ENCODE data around the gene LRRK2. TPM values are rescaled to one million over a fixed set of nuclear protein-coding genes. Genes with fewer than 3 reads are reported as not detected.
A peak's percentile ranks its signal among the peaks of the same experiment; 100 is the strongest.

The LRRK2 gene
- total RNA-seq (5.1 TPM), polyA plus RNA-seq (10.4 TPM)
- long read RNA-seq, donor 1, result 0 reads
- long read RNA-seq, donor 2, result 0 reads
- long read RNA-seq, donor 3, result 0 reads
- long read RNA-seq, donor 4, result 0 reads
- long read RNA-seq, donor 5, result 0 reads
- long read RNA-seq, donor 6, result 0 reads
- long read RNA-seq, donor 7, full-length matches to known transcripts, result 1 of 1 reads
- long read RNA-seq, donor 7, partial matches to known transcripts, result 0 of 1 reads
- long read RNA-seq, donor 7, other reads (novel, unspliced or antisense), result 0 of 1 reads
- long read RNA-seq, donor 8, result 0 reads
- long read RNA-seq, donor 9, result 0 reads
- long read RNA-seq, donor 10, result 0 reads

DNA sequence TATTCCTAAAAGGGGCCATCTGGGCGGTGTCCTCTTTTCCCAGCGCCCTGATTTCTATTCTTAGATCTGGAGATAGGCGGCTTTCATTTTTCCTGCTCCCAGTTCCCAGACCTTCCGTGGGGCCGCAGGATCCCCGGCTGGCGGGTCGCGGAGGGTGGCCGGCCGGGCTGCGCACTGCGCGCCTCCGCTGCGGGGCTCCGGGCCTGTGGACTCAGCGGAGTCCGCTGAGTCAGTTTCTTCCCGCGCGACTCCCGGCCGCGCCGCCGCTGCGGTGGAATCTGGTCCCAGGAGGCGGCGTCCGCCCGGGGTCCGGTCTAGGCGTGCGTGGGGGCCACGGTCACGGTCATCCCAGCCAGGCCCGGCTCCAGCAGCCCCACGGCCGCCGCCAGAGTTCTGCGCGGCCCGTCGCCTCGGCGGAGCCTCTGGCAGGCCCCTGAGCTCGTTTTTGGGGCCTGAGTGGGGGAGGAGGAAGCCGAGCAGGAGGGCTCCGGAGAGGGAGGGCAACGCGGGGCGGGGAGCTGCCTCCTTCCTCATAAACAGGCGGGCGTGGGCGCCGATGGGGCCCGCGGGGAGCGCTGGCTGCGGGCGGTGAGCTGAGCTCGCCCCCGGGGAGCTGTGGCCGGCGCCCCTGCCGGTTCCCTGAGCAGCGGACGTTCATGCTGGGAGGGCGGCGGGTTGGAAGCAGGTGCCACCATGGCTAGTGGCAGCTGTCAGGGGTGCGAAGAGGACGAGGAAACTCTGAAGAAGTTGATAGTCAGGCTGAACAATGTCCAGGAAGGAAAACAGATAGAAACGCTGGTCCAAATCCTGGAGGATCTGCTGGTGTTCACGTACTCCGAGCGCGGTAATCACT lies at the start of gene LRRK2:
Gene LRRK2 (plus strand): TSS at position 559 of the 853 bp plus-strand sequence. CDS start 135 bp downstream, at position 694.
- WGBS, result 2% methylated on average over 78 of the region's 78 CpGs
- peak in 4 of 9 donors; percentile 7 to 49 (median 18) for DNase-seq (ENCODE audit: low read depth in 6 of 9, low spot score in 9 of 9)

DNA sequence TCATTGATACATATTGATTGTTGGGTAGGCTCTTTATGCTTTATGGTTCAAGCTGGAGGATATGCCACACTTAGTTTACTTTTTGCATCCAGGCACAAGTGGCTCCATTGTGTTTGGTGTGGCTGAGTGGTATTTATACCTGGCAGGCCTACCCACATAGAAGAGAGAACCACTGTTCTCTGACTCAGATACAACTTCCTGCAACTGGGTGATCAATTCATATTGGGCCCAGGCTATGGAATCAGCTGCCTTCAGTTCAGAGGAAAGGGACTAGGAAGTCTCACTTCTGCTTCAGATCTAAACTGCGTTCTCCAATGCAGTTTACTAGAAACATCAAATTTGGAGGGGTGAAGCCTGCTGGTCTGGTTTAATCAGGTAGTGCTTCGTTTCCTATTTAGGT lies 49.8 kb upstream of the LRRK2 start:
- no peaks in the 10 kb centered on the region for H3K36me3 ChIP-seq (ENCODE audit: control insufficient read depth in 2 of 2, insufficient read depth in 2 of 2, low read length in 1 of 2)
- no peaks in the 10 kb centered on the region for H3K27me3 ChIP-seq (ENCODE audit: control insufficient read depth in 2 of 2, insufficient read depth in 1 of 2, low read length in 1 of 2)
- WGBS, result 94% methylated on average over 2 of the region's 2 CpGs
- H3K4me3 ChIP-seq (ENCODE audit: low read length in 2 of 2), result no peak overlapping the region
- H3K27ac ChIP-seq (ENCODE audit: low read depth in 1 of 2, low read length in 1 of 2), result no peak overlapping the region
- no peaks in the 10 kb centered on the region for H3K9me3 ChIP-seq (ENCODE audit: control insufficient read depth in 2 of 2, insufficient read depth in 1 of 2, low read length in 1 of 2)
- H3K4me1 ChIP-seq (ENCODE audit: control insufficient read depth in 2 of 2, insufficient read depth in 2 of 2, low read length in 2 of 2), result no peaks in the 10 kb centered on the region
- no peak for DNase-seq (ENCODE audit: low read depth in 6 of 9, low spot score in 9 of 9)

More for the DNA sequence above, at the start of gene LRRK2:
- Histone ChIP-seq H3K27me3 (ENCODE audit: control insufficient read depth in 2 of 2, insufficient read depth in 1 of 2, low read length in 1 of 2) (peaks cover 3 to 26% of the 10 kb centered on the region in 2 donors), H3K36me3 (ENCODE audit: control insufficient read depth in 2 of 2, insufficient read depth in 2 of 2, low read length in 1 of 2) (no peaks in the 10 kb centered on the region), H3K27ac (ENCODE audit: low read depth in 1 of 2, low read length in 1 of 2) (peak within 1 kb of the TSS; percentile 46 to 88), H3K9me3 (ENCODE audit: control insufficient read depth in 2 of 2, insufficient read depth in 1 of 2, low read length in 1 of 2) (no peaks in the 10 kb centered on the region), H3K4me1 (ENCODE audit: control insufficient read depth in 2 of 2, insufficient read depth in 2 of 2, low read length in 2 of 2) (no peaks in the 10 kb centered on the region), H3K4me3 (ENCODE audit: low read length in 2 of 2) (peak within 1 kb of the TSS; percentile 27 to 51)

DNA sequence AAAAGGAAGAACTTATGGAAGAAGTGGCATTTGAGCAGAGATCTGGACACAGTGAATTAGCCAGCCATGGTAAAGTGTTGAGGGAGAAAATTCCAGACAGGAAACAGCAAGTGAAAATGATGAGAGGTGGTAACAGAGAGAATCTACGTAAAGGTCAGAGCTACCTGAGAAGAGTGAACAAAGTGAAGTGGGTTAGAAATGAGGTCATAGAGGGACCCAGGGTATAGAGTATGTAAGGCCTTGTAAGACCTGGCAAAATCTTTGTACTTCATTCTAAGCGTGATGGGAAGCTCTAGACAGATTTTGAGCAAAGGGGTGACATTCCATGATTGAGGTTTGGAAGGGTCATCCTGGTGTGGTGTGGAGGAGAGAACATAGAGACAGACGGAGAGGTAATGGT lies 49.3 kb upstream of the LRRK2 start:
- Histone ChIP-seq H3K36me3 (ENCODE audit: control insufficient read depth in 2 of 2, insufficient read depth in 2 of 2, low read length in 1 of 2) (no peaks in the 10 kb centered on the region), H3K27me3 (ENCODE audit: control insufficient read depth in 2 of 2, insufficient read depth in 1 of 2, low read length in 1 of 2) (no peaks in the 10 kb centered on the region), H3K4me3 (ENCODE audit: low read length in 2 of 2) (no peak overlapping the region), H3K4me1 (ENCODE audit: control insufficient read depth in 2 of 2, insufficient read depth in 2 of 2, low read length in 2 of 2) (no peaks in the 10 kb centered on the region), H3K9me3 (ENCODE audit: control insufficient read depth in 2 of 2, insufficient read depth in 1 of 2, low read length in 1 of 2) (no peaks in the 10 kb centered on the region), H3K27ac (ENCODE audit: low read depth in 1 of 2, low read length in 1 of 2) (no peak overlapping the region)
- no peak for DNase-seq (ENCODE audit: low read depth in 6 of 9, low spot score in 9 of 9)
- 96% methylated on average over 3 of the region's 3 CpGs for WGBS

DNA sequence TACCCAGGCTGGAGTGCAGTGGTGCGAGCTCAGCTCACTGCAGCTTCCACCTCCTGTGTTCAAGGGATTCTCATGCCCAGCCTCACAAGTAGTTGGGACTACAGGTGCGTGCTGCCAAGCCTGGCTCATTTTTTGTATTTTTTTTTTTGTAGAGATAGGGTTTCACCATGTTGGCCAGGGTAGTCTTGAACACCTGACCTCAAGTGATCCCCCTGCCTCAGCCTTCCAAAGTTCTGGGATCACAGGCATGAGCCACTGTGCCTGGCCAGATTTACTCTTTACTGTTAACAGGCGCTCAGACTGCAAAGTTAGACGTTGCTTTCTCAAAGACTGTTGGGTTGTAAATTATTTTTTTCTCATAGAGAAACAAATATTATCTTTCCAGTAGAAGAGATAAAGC lies 46.1 kb upstream of the LRRK2 start:
- no peak overlapping the region for H3K4me3 ChIP-seq (ENCODE audit: low read length in 2 of 2)
- no peaks in the 10 kb centered on the region for H3K27me3 ChIP-seq (ENCODE audit: control insufficient read depth in 2 of 2, insufficient read depth in 1 of 2, low read length in 1 of 2)
- H3K36me3 ChIP-seq (ENCODE audit: control insufficient read depth in 2 of 2, insufficient read depth in 2 of 2, low read length in 1 of 2), result no peaks in the 10 kb centered on the region
- no peak overlapping the region for H3K27ac ChIP-seq (ENCODE audit: low read depth in 1 of 2, low read length in 1 of 2)
- 95% methylated on average over 4 of the region's 4 CpGs for WGBS
- no peaks in the 10 kb centered on the region for H3K9me3 ChIP-seq (ENCODE audit: control insufficient read depth in 2 of 2, insufficient read depth in 1 of 2, low read length in 1 of 2)
- no peak for DNase-seq (ENCODE audit: low read depth in 6 of 9, low spot score in 9 of 9)
- H3K4me1 ChIP-seq (ENCODE audit: control insufficient read depth in 2 of 2, insufficient read depth in 2 of 2, low read length in 2 of 2), result no peaks in the 10 kb centered on the region

DNA sequence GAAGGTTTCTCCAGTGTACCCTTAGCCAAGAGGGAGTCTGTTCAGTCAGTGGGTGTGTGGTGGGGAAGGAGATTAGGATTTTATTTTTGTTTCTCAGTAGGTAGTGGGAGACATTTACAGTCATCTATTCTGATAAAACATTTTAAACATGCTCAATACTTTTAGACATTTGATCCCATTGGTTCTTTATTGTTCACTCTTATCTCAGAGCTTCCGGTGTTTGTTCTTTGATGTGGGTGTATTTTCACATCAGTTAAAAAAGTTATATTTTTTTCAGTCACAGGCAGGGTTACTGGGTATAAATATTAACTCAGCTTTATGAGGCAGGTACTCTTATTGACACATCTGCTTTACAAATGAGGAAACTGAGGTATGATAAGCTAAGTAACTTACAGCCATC lies 43.3 kb upstream of the LRRK2 start:
- WGBS, result 23% methylated on average over 1 of the region's 1 CpG

DNA sequence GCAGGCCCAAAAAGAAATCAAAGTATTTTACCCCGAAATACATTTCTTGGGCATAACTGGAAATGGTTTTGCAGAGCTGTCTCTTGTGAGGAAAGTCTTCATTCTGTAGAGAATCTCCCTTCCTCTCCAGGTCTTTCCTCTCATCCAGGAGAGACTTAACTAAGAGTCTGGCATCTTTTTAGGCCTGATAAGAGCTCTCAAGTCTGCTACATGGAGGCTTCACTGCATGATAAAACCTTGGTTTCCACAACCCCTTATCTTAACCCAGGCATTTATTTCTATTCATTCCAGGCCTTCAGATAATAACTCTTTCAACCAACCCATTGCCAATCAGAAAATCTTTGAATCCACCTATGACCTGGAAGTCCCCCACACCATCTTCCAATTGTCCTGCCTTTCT lies 41.1 kb upstream of the LRRK2 start:
- Histone ChIP-seq H3K4me3 (ENCODE audit: low read length in 2 of 2) (no peak overlapping the region), H3K27ac (ENCODE audit: low read depth in 1 of 2, low read length in 1 of 2) (no peak overlapping the region), H3K9me3 (ENCODE audit: control insufficient read depth in 2 of 2, insufficient read depth in 1 of 2, low read length in 1 of 2) (no peaks in the 10 kb centered on the region), H3K4me1 (ENCODE audit: control insufficient read depth in 2 of 2, insufficient read depth in 2 of 2, low read length in 2 of 2) (no peaks in the 10 kb centered on the region), H3K36me3 (ENCODE audit: control insufficient read depth in 2 of 2, insufficient read depth in 2 of 2, low read length in 1 of 2) (no peaks in the 10 kb centered on the region), H3K27me3 (ENCODE audit: control insufficient read depth in 2 of 2, insufficient read depth in 1 of 2, low read length in 1 of 2) (no peaks in the 10 kb centered on the region)
- WGBS, result 93% methylated on average over 1 of the region's 1 CpG
- DNase-seq (ENCODE audit: low read depth in 6 of 9, low spot score in 9 of 9), result no peak

More for the DNA sequence above, 43.3 kb upstream of the LRRK2 start:
- H3K4me1 ChIP-seq (ENCODE audit: control insufficient read depth in 2 of 2, insufficient read depth in 2 of 2, low read length in 2 of 2), result no peaks in the 10 kb centered on the region
- no peak overlapping the region for H3K4me3 ChIP-seq (ENCODE audit: low read length in 2 of 2)
- H3K27me3 ChIP-seq (ENCODE audit: control insufficient read depth in 2 of 2, insufficient read depth in 1 of 2, low read length in 1 of 2), result no peaks in the 10 kb centered on the region
- H3K9me3 ChIP-seq (ENCODE audit: control insufficient read depth in 2 of 2, insufficient read depth in 1 of 2, low read length in 1 of 2), result no peaks in the 10 kb centered on the region
- DNase-seq (ENCODE audit: low read depth in 6 of 9, low spot score in 9 of 9), result no peak
- no peaks in the 10 kb centered on the region for H3K36me3 ChIP-seq (ENCODE audit: control insufficient read depth in 2 of 2, insufficient read depth in 2 of 2, low read length in 1 of 2)
- no peak overlapping the region for H3K27ac ChIP-seq (ENCODE audit: low read depth in 1 of 2, low read length in 1 of 2)

DNA sequence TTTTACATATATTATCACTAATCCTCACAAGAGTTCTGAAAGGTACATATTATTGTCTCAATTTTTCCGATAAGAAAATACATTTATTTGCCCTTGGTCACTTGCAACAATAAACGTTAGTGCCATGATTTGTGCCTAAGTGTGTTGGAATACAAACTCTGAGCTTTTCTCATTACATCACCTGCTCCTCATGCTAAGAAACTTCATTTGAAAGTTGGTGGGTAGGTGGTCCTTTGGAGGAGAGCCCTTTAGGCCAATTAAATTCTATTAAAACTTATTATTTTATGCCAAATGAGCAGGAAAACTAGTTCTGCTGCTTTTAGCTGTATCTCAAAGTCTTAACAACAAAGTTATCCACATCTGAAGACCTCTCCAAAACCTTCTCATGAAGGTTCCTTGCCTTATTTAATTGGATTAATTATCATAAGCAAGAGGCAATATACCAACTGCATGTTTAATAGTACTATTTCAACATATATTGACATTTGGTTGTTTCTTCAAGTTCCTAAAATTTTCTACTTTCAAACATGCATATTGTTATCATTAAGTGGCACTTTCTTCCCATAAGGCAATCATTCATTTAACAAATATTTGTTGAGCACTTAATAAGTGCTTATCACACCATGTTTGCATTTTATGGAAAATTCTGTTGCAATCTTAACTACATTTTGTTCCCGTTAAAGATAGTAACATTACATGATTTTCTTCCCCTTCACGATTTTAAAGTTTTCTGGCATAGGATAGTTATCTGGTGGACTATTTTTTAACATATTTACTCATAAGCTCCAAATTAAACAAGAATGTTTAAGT lies 40.1 kb upstream of the LRRK2 start:
- H3K4me1 ChIP-seq (ENCODE audit: control insufficient read depth in 2 of 2, insufficient read depth in 2 of 2, low read length in 2 of 2), result no peaks in the 10 kb centered on the region
- no peaks in the 10 kb centered on the region for H3K36me3 ChIP-seq (ENCODE audit: control insufficient read depth in 2 of 2, insufficient read depth in 2 of 2, low read length in 1 of 2)
- H3K4me3 ChIP-seq (ENCODE audit: low read length in 2 of 2), result no peak overlapping the region
- H3K27ac ChIP-seq (ENCODE audit: low read depth in 1 of 2, low read length in 1 of 2), result no peak overlapping the region
- no peak for DNase-seq (ENCODE audit: low read depth in 6 of 9, low spot score in 9 of 9)
- H3K27me3 ChIP-seq (ENCODE audit: control insufficient read depth in 2 of 2, insufficient read depth in 1 of 2, low read length in 1 of 2), result no peaks in the 10 kb centered on the region
- H3K9me3 ChIP-seq (ENCODE audit: control insufficient read depth in 2 of 2, insufficient read depth in 1 of 2, low read length in 1 of 2), result no peaks in the 10 kb centered on the region
- 94% methylated on average over 4 of the region's 4 CpGs for WGBS

DNA sequence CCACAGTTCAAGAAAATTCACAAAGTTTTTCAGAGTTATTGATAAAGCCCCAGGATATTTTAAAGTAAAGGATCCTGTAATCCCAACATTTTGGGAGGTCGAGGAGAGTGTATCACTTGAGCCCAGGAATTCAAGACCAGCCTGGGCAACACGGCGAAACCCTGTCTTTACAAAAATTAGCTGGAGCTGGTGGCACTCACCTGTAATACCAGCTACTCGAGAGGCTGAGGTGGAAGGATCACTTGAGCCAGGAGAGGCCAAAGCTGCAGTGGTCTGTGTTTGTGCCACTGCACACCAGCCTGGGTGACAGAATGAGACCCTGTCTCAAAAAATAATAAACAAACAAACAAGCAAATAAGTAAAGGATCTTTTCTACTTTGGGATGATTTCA lies 39.5 kb upstream of the LRRK2 start:
- Histone ChIP-seq H3K4me1 (ENCODE audit: control insufficient read depth in 2 of 2, insufficient read depth in 2 of 2, low read length in 2 of 2) (no peaks in the 10 kb centered on the region), H3K27ac (ENCODE audit: low read depth in 1 of 2, low read length in 1 of 2) (no peak overlapping the region), H3K36me3 (ENCODE audit: control insufficient read depth in 2 of 2, insufficient read depth in 2 of 2, low read length in 1 of 2) (no peaks in the 10 kb centered on the region), H3K4me3 (ENCODE audit: low read length in 2 of 2) (no peak overlapping the region), H3K9me3 (ENCODE audit: control insufficient read depth in 2 of 2, insufficient read depth in 1 of 2, low read length in 1 of 2) (no peaks in the 10 kb centered on the region), H3K27me3 (ENCODE audit: control insufficient read depth in 2 of 2, insufficient read depth in 1 of 2, low read length in 1 of 2) (no peaks in the 10 kb centered on the region)
- 93% methylated on average over 4 of the region's 4 CpGs for WGBS
- no peak for DNase-seq (ENCODE audit: low read depth in 6 of 9, low spot score in 9 of 9)

Data from thymus (tissue), 14 donors.